NCI-H2171 (cell line): ENCODE results near the gene VPS35.

ENCODE experiments used
- DNase-seq: peaks from one replicate; lab custom pipeline; 2025; lab: John Stamatoyannopoulos, UW

VPS35 gene

DNA sequence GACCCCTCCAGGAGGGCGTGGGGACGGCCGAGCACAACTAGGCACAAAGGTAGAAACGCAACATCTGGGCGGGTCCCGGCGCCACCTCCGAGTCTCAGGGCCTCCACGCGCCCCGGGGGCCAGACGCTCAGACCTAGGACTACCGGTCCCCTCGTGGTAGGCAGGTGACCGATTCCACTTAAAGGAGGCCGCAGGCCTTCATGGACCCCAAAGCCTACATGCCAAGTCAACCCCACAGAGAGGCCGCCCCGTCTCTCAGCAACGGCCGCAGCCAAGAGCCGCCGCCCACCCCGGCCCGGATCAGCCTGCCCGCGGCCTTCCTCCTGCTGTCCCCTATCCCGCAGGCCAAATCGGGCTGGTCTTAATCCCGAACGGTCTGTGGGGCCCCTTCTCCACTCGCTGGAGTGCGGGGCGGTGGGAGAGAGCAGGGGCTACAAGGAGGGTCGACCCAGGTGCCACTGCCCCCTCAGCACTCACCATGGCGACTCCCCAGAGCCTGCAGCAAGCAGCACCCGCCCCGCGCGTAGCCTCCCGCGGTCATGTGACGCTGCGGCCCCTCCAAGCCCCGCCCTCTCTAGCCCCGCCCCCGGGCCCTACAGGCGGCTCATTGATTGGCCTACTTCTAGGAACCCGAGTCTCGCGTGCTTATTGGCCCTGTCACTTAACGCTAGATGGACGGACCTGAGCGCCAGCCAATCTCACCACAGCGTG is at the start of gene VPS35:
Gene VPS35 (minus strand): TSS at position 525 of the 711 bp plus-strand sequence. CDS start 45 bp downstream, at position 480.
- DNase-seq: peak; percentile 98

DNA sequence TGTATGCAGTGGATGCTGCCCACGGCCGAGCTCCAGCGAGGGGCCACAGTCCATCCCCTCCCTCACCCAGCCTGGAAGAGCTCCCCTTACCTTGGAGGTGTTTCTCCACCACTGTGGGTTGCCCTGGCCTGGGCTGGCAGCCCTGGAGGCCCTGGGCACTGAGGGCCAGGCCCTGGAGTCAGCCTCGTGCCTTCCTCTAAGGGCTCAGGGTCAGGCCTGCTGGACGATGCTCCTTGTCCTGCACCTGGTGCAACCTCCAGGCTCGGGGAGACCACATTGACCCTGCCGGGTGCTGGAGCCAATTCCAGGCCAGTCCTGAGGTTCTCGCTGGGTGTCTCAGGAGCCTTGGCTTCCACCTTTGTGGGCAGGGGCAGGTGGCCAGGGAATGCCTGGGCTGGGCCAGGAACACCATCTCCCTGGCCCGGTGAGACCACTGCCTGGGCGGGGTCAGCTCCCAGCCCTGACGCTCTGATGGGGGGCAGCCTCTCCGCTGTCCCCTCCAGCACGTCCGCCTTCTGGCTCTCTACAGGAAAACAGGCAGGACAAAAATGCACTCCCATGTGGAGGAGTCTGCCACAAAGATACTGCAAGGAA is 48.7 kb upstream of the VPS35 start:
- DNase-seq: no peak

DNA sequence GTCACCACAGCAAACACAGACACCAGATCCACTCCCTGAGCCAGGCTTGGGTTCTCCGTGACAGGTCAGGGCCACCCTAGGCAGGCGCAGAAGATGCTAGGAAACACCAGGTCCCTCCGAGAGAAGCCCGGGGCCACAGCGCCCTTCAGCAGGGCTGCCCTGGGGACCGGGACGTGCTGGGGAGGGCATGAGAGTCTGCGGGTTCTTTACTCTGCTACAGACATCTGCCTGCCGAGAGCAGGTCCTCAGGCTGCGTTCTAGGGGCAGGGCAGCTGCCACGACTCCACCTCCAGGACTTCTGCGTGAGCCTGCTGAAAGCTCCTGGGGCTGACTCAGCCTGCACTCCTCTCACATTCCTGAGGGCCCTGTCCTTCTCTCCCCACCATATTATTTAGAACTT is 47.7 kb upstream of the VPS35 start:
- no peak for DNase-seq

DNA sequence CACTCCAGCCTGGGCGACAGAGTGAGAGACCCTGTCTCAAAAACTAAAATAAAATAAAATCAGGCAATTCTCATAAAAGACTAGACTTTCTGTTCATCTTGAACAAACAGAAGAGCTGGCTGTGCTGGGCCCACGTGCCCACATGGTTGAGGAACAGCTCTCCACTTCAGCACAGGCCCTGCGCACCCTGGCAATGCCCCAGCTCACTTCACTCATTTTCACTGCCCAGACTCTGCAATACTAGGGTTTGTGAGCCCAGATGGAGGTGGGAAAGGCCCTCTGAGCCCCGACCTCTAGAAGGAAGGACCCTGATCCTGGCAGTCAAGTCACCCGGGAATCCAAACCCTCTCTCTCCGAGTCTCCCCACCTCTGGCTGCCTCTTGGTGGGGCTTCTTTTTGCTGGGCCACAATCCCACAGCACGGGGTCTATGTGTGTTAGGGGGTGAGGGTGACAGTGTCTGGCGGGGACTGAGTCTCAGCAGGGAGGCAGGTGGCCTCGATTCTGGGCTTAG is 44.4 kb upstream of the VPS35 start:
- no peak for DNase-seq

DNA sequence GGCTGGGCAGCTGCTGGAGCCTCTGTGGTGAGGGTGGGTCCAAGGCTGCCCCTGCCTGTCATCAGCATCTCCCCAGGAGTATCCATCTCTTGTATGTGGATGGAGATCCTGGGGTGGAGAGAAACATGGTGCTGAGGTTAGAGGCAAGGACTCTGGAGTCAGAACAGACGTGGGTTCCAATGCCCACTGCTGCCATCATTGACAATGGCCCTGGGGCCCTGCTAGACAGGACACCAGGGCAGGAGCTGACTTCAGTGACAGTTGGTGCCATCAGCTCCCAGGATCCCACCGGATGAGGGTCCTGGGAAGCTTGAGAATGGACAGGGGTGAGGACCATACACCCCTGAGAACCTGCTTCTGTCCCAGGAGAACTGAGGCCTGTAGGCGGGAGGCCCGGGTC is 43.6 kb upstream of the VPS35 start:
- no peak for DNase-seq

DNA sequence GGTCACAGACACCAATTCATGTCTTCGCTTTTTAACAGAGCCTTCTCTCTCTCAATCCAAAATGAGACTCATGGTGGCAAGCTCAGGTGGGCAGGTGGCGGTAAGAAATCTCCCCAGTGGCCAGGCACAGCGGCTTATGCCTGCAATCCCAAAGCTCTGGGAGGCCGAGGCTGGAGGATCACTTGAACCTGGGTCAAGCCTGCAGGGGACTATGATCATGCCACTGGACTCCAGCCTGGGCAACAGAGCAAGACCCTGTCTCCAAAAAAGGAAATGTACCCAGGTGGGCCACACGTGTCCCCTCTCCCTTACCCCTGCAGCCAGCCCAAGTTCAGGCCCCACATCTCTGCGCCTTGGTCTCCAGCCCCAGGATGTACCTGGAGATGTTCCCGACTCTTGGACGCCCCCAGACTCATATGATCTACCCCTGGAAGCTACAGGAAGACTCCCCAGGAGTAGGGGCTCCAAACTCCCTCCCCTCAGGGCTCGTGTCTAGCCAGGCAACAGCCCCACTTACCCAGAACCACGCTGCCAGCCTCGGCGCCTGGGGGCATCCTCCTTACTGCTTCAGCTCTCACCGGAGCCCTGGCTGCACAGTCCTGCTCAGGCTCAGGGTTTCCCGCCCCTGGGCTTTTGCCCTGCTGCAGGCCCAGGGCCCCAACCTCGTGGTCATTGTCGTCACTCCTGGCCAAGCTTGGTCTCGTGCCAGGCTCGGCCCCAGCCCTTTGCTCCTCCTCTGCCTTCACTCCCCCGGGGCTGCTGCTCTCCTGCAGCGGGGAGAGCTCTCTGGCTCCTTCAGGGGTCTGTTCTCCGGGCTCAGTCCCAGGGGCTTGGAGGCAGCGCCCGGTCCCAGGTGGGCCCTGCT is 42.9 kb upstream of the VPS35 start:
- no peak for DNase-seq

- DNase-seq: no peak
Measured at GRCh38 chr16:46730801-46731690, 42.1 kb upstream of the VPS35 start.

DNA sequence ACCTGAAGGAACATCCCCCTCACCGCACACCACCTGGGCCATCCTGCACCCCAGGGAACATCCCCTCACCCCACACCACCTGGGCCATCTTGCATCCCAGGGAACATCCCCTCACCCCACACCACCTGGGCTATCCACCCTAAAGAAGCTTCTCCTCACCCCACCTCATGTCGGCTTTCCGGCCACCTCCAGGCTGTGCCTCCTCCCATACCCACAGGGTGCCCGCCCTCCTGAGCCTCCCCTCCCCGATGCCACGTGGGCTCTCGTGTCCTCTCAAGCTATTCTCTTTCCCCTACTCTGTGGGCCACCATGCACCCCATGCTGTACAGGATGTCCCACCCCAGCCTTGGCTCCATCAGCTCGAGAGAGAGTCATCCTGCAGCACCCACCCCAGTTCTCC is 41.1 kb upstream of the VPS35 start:
- DNase-seq: no peak

- no peak for DNase-seq
Measured at GRCh38 chr16:46729326-46729995, 40.5 kb upstream of the VPS35 start.

DNA sequence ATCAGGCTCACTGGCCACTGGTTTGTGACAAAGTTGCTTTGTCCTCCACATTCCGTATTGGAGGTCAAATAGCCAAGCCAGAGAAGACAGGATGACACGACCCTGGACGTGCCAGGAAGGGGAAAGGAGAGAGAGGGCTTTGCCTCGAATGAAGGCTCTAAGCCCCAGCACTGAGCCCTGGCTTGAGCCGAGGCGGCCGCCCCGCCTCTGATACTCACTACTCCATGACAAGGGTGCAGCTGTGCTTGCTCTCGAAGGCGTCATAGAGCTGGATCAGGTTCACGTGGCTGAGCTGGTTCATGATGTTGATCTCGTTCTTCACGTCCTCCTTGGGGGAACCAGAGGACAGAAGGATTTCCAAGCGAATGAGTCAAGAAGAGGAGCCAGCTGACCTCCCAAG is 39.8 kb upstream of the VPS35 start:
- no peak for DNase-seq

DNA sequence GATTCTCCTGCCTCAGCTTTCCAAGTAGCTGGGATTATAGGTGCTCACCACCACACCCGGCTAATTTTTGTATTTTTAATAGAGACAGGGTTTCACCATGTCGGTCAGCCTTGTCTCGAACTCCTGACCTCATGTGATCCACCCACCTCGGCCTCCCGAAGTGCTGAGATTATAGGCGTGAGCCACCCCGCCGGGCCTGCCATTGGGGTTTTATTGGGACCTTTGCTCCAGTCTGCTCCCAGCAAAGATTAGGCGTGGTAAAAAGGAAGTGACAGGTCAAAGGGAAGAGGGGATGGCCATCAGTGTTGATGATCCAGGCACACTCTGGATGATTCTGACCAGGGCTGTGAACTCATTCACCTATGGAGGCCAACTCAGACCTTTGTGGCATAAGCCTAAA is 38.7 kb upstream of the VPS35 start:
- DNase-seq: no peak

DNA sequence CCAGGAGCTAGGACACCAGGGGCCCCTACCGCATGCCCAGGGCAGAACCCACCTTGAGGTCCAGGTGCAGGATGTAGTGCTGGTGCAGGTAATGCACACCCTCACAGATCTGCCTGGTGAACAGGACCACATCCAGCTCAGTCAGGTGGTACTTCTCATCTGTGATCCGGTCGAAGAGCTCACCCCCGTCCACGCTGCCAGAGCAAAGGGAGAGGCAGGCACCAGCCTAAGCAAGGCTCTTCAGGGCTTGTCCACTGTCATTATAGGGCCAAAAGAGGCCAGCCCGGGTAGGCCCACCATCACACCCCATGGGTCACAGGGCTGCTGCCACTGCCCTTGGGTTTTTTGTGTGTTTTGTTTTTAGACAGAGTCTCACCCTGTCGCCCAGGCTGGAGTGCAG is 38.2 kb upstream of the VPS35 start:
- no peak for DNase-seq

GRCh38 chr16:46721885-46722284 is 32.9 kb upstream of the VPS35 start:
- DNase-seq: no peak

GRCh38 chr16:46720619-46721018 is 31.6 kb upstream of the VPS35 start:
- DNase-seq: no peak

- DNase-seq: no peak
Measured at GRCh38 chr16:46719528-46719927, 30.6 kb upstream of the VPS35 start.

GRCh38 chr16:46718214-46718613 is 29.2 kb upstream of the VPS35 start:
- no peak for DNase-seq

DNA sequence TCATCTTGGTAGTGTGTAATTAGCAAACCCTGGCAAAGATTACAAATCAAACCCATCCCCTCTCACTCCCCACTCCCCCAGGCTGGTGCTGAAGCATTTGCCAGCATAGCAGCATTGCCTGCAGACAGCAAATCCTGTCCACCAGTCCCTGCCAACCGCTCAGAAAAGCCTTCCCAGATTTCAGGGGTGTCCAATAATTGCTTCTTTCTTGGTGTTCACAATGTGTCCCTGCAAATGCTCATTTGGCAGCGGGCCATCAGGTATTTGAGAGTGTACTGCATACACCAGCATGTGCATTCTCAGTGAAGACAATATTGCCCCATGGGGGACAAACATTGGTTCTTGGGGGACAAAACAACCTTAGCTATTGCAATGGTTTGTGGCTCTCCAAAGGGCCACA is 28.7 kb upstream of the VPS35 start:
- DNase-seq: peak; percentile 22

GRCh38 chr16:46715769-46716305 is 26.9 kb upstream of the VPS35 start:
- DNase-seq: no peak

DNA sequence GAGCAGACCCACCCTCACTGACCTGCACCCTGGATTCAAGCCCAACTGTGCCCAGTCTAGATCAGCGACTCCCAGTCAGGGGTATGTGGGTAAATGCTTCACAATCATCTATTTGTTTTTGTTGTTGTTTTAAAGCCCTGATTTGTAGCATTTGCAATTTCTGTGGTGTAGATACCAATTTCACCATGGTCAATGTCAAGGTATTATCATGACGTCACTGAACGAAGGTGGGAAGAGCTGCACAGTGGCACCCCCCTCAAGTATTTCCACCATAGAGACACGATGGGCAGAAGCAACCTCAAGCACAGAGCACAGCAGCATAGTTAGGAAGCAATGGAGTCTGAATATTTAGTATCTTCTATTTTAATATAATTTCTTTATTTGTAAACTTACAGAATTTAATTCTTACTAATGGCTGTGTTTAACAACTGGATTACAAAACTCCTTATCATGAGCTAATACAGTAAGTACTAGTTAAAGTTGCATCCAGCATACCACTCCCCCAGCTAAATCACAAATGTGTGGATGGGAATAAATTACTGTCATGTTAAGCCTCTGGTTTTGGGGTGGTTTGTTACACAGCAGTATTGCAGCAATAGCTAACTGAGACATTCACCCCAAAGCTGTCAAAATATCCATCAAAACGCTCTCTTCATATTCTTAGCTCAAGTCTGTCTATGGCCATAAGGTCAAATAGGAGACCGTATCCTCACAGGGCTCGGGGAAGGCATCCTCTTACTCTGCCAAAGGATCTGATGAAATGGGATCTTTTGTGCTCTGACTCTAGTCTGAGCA is 26.0 kb upstream of the VPS35 start:
- no peak for DNase-seq

- no peak for DNase-seq
Measured at GRCh38 chr16:46713634-46714033, 24.7 kb upstream of the VPS35 start.
